Measurements from ENCODE around the gene THSD4.
"Not testable (repeated sequence)": the region's sequence is repeated elsewhere in the genome, so short reads cannot be mapped to it uniquely, and the experiment has no call there.

THSD4 gene

GRCh38 chr15:71392861-71393283, 277.6 kb downstream of the THSD4 start:
- DNase-seq: no peak

- DNase-seq: no peak
These were observed 278.1 kb downstream of the THSD4 start for GRCh38 chr15:71393383-71393782.

- no peak for DNase-seq
These were observed 281.4 kb downstream of the THSD4 start for GRCh38 chr15:71396536-71397125.

GRCh38 chr15:71397377-71397776, 282.1 kb downstream of the THSD4 start:
- DNase-seq: no peak

- DNase-seq: no peak
These were observed 285.0 kb downstream of the THSD4 start for GRCh38 chr15:71400294-71400693.

GRCh38 chr15:71401728-71402127, 286.5 kb downstream of the THSD4 start:
- DNase-seq: not testable (repeated sequence)

GRCh38 chr15:71409541-71409940, 294.3 kb downstream of the THSD4 start:
- DNase-seq: no peak

- no peak for DNase-seq
These were observed 295.1 kb downstream of the THSD4 start for GRCh38 chr15:71410347-71410746.

- DNase-seq: no peak
These were observed 296.5 kb downstream of the THSD4 start for GRCh38 chr15:71411538-71412482.

- DNase-seq: no peak
These were observed 298.1 kb downstream of the THSD4 start for GRCh38 chr15:71413419-71413818.

GRCh38 chr15:71414853-71415252, 299.6 kb downstream of the THSD4 start:
- DNase-seq: no peak

GRCh38 chr15:71422530-71423259, 307.4 kb downstream of the THSD4 start:
- no peak for DNase-seq

- DNase-seq: no peak
These were observed 309.5 kb downstream of the THSD4 start for GRCh38 chr15:71424765-71425164.

- DNase-seq: no peak
These were observed 310.1 kb downstream of the THSD4 start for GRCh38 chr15:71425388-71425787.

GRCh38 chr15:71426792-71427191, 311.5 kb downstream of the THSD4 start:
- no peak for DNase-seq

- DNase-seq: no peak
These were observed 315.5 kb downstream of the THSD4 start for GRCh38 chr15:71430782-71431181.

GRCh38 chr15:71431343-71432336, 316.4 kb downstream of the THSD4 start:
- no peak for DNase-seq

- no peak for DNase-seq
These were observed 318.1 kb downstream of the THSD4 start for GRCh38 chr15:71433402-71433801.

- DNase-seq: no peak
These were observed 319.5 kb downstream of the THSD4 start for GRCh38 chr15:71434774-71435173.

- DNase-seq: no peak
These were observed 320.3 kb downstream of the THSD4 start for GRCh38 chr15:71435552-71435951.

GRCh38 chr15:71436854-71437253, 321.6 kb downstream of the THSD4 start:
- DNase-seq: no peak

- no peak for DNase-seq
These were observed 322.1 kb downstream of the THSD4 start for GRCh38 chr15:71437404-71437803.
